GM23338 (cell line): ENCODE measurements around the gene KRT71. TPM values are rescaled to one million over a fixed set of nuclear protein-coding genes. Genes with fewer than 3 reads are reported as not detected.
A peak's percentile ranks its signal among the peaks of the same experiment; 100 is the strongest.

Source experiments
- ATAC-seq: fragments of 200-7000 bp; cut with Tn5 transposase; 3 replicates; pipeline ENCODE4 v1.9.1; 2020
- DNase-seq: peaks from one replicate; pipeline ENCODE4 v3.0.0-alpha.2; 2015; ENCODE audit warnings: low spot score
- H2AFZ ChIP-seq: fragments of 200-600 bp; sonication (generic); 2 replicates; pipeline ENCODE4 v1.8.0; 2016; ENCODE audit warnings: antibody characterized with exemption, mild to moderate bottlenecking, moderate library complexity
- H3F3A ChIP-seq: fragments of 200-600 bp; sonication (generic); replicated peaks from 2 replicates; pipeline ENCODE4 v1.8.0; 2017; ENCODE audit warnings: antibody characterized with exemption, mixed run types, low read depth
- H3K27ac ChIP-seq: fragments of 200-600 bp; sonication (generic); 2 replicates; pipeline ENCODE4 v1.6.1; 2016; ENCODE audit warnings: low read depth
- H3K27me3 ChIP-seq: fragments of 200-600 bp; sonication (generic); 2 replicates; pipeline ENCODE4 v1.8.0; 2016; ENCODE audit warnings: mild to moderate bottlenecking, mixed run types, moderate library complexity; ENCODE audit not compliant: insufficient read depth
- H3K36me3 ChIP-seq: fragments of 200-600 bp; sonication (generic); 2 replicates; pipeline ENCODE4 v1.8.0; 2016; ENCODE audit warnings: mild to moderate bottlenecking; ENCODE audit not compliant: insufficient read depth
- H3K4me1 ChIP-seq: fragments of 200-600 bp; sonication (generic); 2 replicates; pipeline ENCODE4 v1.8.0; 2016; ENCODE audit warnings: mild to moderate bottlenecking, moderate library complexity; ENCODE audit not compliant: insufficient read depth
- H3K4me2 ChIP-seq: fragments of 200-600 bp; sonication (generic); 2 replicates; pipeline ENCODE4 v1.7.1; 2017; ENCODE audit warnings: mixed run types
- H3K4me3 ChIP-seq: fragments of 200-600 bp; sonication (generic); 2 replicates; pipeline ENCODE4 v1.6.1; 2016; ENCODE audit warnings: mixed run types
- H3K79me2 ChIP-seq: fragments of 200-600 bp; sonication (generic); replicated peaks from 2 replicates; pipeline ENCODE4 v1.8.0; 2017; ENCODE audit warnings: mild to moderate bottlenecking; ENCODE audit not compliant: insufficient read depth
- H3K9me2 ChIP-seq: fragments of 200-600 bp; sonication (generic); 2 replicates; pipeline ENCODE4 v1.8.0; 2017; ENCODE audit not compliant: insufficient read depth
- H4K20me1 ChIP-seq: fragments of 200-600 bp; sonication (generic); replicated peaks from 2 replicates; pipeline ENCODE4 v1.8.0; 2017; ENCODE audit warnings: mild to moderate bottlenecking; ENCODE audit not compliant: insufficient read depth
- H3K27ac Mint-ChIP-seq: 2 replicates; pipeline ENCODE4 v1.8.0; 2020; ENCODE audit warnings: inconsistent platforms, mild to moderate bottlenecking, moderate library complexity, mixed read lengths
- H3K27me3 Mint-ChIP-seq: 3 replicates; pipeline ENCODE4 v1.8.0; 2022; ENCODE audit warnings: low read depth, mild to moderate bottlenecking, moderate library complexity, mixed read lengths, inconsistent platforms; ENCODE audit not compliant: insufficient read depth, poor library complexity
- H3K36me3 Mint-ChIP-seq: 3 replicates; pipeline ENCODE4 v1.8.0; 2021; ENCODE audit warnings: low read depth, mild to moderate bottlenecking, inconsistent platforms, moderate library complexity, mixed read lengths
- H3K4me1 Mint-ChIP-seq: 3 replicates; pipeline ENCODE4 v1.8.0; 2020; ENCODE audit warnings: mild to moderate bottlenecking, inconsistent platforms, mixed read lengths
- H3K4me3 Mint-ChIP-seq: 3 replicates; pipeline ENCODE4 v1.8.0; 2021; ENCODE audit warnings: moderate library complexity, mild to moderate bottlenecking, inconsistent platforms, mixed read lengths
- H3K9me3 Mint-ChIP-seq: 3 replicates; pipeline ENCODE4 v1.8.0; 2020; ENCODE audit warnings: moderate library complexity, mild to moderate bottlenecking, inconsistent platforms, mixed read lengths
- CTCF ChIP-seq, 2 experiments: fragments of 200-600 bp in 1 of 2; sonication (generic) in 1 of 2; conservative IDR thresholded peaks; 2 replicates each; pipeline versions ENCODE4 v1.5.1 to v1.6.1; 2016 to 2017; ENCODE audit warnings: antibody characterized with exemption in 2 of 2, low read depth in 2 of 2, mild to moderate bottlenecking in 2 of 2, moderate library complexity in 1 of 2
- JUNB ChIP-seq: IDR thresholded peaks from one replicate; pipeline ENCODE4 v1.6.1; 2016; ENCODE audit warnings: antibody characterized with exemption; ENCODE audit not compliant: unreplicated experiment
- POLR2AphosphoS5 ChIP-seq: IDR thresholded peaks from 2 replicates; pipeline ENCODE4 v1.6.1; 2016; ENCODE audit warnings: antibody characterized with exemption, low read depth
- REST ChIP-seq: IDR thresholded peaks from one replicate; pipeline ENCODE4 v1.6.1; 2018; ENCODE audit warnings: antibody characterized with exemption; ENCODE audit not compliant: unreplicated experiment
- ZNF114 ChIP-seq: fragments of 250-450 bp; sonication (Bioruptor Pico); IDR thresholded peaks from 2 replicates; pipeline ENCODE4 v1.5.0; 2020; ENCODE audit warnings: mild to moderate bottlenecking, moderate library complexity
- ZNF462 ChIP-seq: fragments of 250-450 bp; sonication (Bioruptor Pico); IDR thresholded peaks from 2 replicates; pipeline ENCODE4 v1.5.0; 2020; ENCODE audit warnings: mild to moderate bottlenecking, moderate library complexity
- polyA plus RNA-seq: library from polyadenylated mRNA; unstranded; fragments of >200 nt; fragmentation: Nextera tagmentation; extraction: Ambion mirVana; gene quantifications from 2 replicates; pipeline ENCODE4 v1.2.1, GENCODE V29; 2016
- total RNA-seq: library from RNA; depleted of rRNA; stranded (reverse); fragments of >200 nt; shearing (Covaris generic); gene quantifications from 2 replicates; pipeline ENCODE4 v1.2.3, GENCODE V29; 2014
- TF ChIP-seq, protein P1 (sequence below): IDR thresholded peaks from 2 replicates; pipeline ENCODE4 v1.6.1; 2016; ENCODE audit warnings: antibody characterized with exemption

Gene KRT71
- total and polyA plus RNA-seq, 2 experiments from 2014 or later = not detected

DNA sequence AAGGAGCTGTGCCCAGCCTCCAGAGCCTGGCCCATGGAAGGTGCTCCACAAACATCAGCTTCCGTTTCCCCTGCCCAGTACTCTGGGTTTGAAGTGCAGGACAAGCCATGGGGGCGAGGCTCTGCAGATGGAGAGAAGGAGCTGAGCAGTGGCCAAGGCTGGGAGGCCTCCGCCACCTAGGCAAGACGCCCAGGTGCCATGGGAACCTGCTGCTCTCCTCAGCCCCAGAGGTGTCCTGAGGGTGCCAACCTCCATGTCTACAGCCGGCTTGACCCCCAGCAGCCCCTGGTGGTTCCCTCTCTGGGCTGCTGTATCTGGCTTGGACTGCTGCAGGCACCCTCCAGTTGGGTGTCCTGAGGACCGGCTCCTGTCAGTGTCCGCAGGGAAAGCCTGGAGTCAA is 12.4 kb downstream of the KRT71 start:
- DNase-seq (no peak), ATAC-seq (no peak)
- no peak for TF ChIP-seq ZNF114 (CRISPR knock-in tag)
- no peak for TF ChIP-seq CTCF (conservative IDR thresholded peaks at IDR 0.05; ENCODE audit: low read depth in 2 of 2)
- TF ChIP-seq, protein P1, sequence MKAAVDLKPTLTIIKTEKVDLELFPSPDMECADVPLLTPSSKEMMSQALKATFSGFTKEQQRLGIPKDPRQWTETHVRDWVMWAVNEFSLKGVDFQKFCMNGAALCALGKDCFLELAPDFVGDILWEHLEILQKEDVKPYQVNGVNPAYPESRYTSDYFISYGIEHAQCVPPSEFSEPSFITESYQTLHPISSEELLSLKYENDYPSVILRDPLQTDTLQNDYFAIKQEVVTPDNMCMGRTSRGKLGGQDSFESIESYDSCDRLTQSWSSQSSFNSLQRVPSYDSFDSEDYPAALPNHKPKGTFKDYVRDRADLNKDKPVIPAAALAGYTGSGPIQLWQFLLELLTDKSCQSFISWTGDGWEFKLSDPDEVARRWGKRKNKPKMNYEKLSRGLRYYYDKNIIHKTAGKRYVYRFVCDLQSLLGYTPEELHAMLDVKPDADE = no peak
- no peak overlapping the region for H3K4me3 Mint-ChIP-seq
- no peaks in the 10 kb centered on the region for H3K9me2 ChIP-seq
- H3K36me3 Mint-ChIP-seq = no peaks in the 10 kb centered on the region
- no peaks in the 10 kb centered on the region for H3K79me2 ChIP-seq
- no peaks in the 10 kb centered on the region for H3K9me3 Mint-ChIP-seq
- H3F3A ChIP-seq = no peaks in the 10 kb centered on the region
- H3K27me3 Mint-ChIP-seq = peaks cover 17% of the 10 kb centered on the region
- H3K27me3 ChIP-seq = no peaks in the 10 kb centered on the region
- no peaks in the 10 kb centered on the region for H3K4me1 Mint-ChIP-seq
- H3K4me1 ChIP-seq = no peaks in the 10 kb centered on the region
- no peak overlapping the region for H3K4me2 ChIP-seq
- H2AFZ ChIP-seq = no peak overlapping the region
- no peak overlapping the region for H3K27ac ChIP-seq
- no peaks in the 10 kb centered on the region for H3K36me3 ChIP-seq
- H3K27ac Mint-ChIP-seq = no peak overlapping the region
- no peaks in the 10 kb centered on the region for H4K20me1 ChIP-seq
- H3K4me3 ChIP-seq = no peak overlapping the region

GRCh38 chr12:52539821-52540173 is 13.1 kb downstream of the KRT71 start:
- ATAC-seq = no peak
- H3K79me2 ChIP-seq = no peaks in the 10 kb centered on the region
- 0 out of 2 replicates have a peak overlapping the region, but pooled peaks have one; percentile 26 for H3K27ac Mint-ChIP-seq
- no peak overlapping the region for H2AFZ ChIP-seq
- H3K27me3 Mint-ChIP-seq = peaks cover 17% of the 10 kb centered on the region
- no peaks in the 10 kb centered on the region for H3K36me3 ChIP-seq
- no peaks in the 10 kb centered on the region for H4K20me1 ChIP-seq
- H3F3A ChIP-seq = no peaks in the 10 kb centered on the region
- no peak overlapping the region for H3K27ac ChIP-seq
- no peaks in the 10 kb centered on the region for H3K9me3 Mint-ChIP-seq
- H3K4me3 Mint-ChIP-seq = no peak overlapping the region
- no peak overlapping the region for H3K4me2 ChIP-seq
- no peaks in the 10 kb centered on the region for H3K9me2 ChIP-seq
- no peak for DNase-seq
- no peaks in the 10 kb centered on the region for H3K4me1 ChIP-seq
- H3K27me3 ChIP-seq = no peaks in the 10 kb centered on the region
- no peak overlapping the region for H3K4me3 ChIP-seq
- H3K4me1 Mint-ChIP-seq = no peaks in the 10 kb centered on the region
- no peaks in the 10 kb centered on the region for H3K36me3 Mint-ChIP-seq
- TF ChIP-seq REST (no peak), JUNB (no peak), CTCF (conservative IDR thresholded peaks at IDR 0.05; ENCODE audit: low read depth in 2 of 2) (no peak), POLR2AphosphoS5 (no peak), ZNF462 (CRISPR knock-in tag) (no peak)
